ENCODE results near the gene INTS7. TPM values are rescaled to one million over a fixed set of nuclear protein-coding genes. Genes with fewer than 3 reads are reported as not detected.
"Not testable (repeated sequence)": the region's sequence is repeated elsewhere in the genome, so short reads cannot be mapped to it uniquely, and the experiment has no call there.

The INTS7 gene
- total RNA-seq, 1 experiment from 2014 or later, result 15.3 TPM

DNA sequence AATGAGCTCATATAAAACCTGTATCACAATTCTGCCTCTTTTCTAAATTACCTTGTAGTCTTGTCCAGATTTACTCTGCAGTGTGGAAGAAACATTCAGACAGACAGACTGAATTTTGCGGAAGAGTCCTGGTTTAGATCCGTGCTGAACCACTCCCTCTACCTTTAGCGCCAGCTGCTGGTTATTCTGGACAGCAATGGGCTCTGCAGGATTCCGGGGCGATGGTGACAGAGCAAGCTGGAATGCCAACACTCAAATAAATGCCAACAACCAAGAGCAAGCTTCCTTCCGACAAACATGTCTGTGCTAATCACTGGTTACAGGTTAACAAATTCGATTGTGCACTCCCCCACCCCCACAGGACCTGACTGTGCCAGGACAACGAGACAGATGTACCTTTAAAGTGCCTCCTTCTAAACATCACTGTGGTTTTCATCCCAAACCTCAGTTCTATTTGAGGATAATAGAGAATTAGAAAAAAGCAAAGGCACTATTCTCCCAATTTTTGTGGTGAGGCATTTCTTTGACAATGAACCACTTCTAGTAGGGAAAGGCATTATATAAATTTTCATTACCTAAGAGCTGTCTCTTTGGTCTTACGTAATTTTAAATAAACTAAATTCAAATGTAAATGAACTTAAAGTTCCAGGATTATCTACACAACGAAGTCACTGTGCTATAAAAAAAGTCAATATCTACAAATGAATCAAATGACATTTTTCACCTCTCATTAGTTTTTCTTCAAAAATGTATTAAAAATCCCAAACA, 90.4 kb downstream of the INTS7 start:
- in situ Hi-C loops (cut with HindIII; ENCODE audit: low sequenced_read_pairs), result no loop called here

GRCh38 chr1:211942583-211942982, 92.8 kb downstream of the INTS7 start:
- in situ Hi-C loops (cut with HindIII; ENCODE audit: low sequenced_read_pairs), result no loop called here
- DNase-seq (ENCODE audit: low spot score), result no peak

More for the DNA sequence above, 90.4 kb downstream of the INTS7 start:
- peak; percentile 74 for DNase-seq (ENCODE audit: low spot score)

DNA sequence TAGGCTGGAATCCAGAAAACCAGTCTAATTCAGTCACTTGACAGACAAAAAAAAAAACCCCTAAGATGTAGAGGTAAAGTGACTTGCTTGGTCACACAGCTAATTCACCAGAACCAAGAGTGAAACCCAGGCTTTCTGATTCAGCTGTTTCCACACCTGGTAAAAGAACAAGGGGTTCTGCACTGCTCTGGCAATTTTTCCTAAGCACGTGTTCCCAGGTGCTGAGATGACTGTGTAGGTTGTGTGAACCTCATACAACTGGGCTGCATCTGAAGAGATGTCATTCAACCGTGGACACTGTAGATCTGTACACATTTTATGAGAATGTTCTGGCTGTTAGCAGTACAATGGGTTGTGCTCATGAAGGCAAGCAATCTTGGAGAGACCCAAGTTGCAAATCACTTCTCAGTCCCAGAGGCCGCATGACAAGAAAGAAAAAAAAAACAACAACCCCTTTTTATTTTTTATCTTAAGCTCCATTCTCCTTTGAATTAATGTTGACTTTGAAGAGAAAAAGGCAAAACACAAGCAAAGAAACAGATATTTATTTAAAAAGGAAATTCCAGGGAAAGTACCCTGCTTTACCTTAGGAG, 95.4 kb downstream of the INTS7 start:
- no peak for DNase-seq (ENCODE audit: low spot score)
- in situ Hi-C loops (cut with HindIII; ENCODE audit: low sequenced_read_pairs), result no loop called here

DNA sequence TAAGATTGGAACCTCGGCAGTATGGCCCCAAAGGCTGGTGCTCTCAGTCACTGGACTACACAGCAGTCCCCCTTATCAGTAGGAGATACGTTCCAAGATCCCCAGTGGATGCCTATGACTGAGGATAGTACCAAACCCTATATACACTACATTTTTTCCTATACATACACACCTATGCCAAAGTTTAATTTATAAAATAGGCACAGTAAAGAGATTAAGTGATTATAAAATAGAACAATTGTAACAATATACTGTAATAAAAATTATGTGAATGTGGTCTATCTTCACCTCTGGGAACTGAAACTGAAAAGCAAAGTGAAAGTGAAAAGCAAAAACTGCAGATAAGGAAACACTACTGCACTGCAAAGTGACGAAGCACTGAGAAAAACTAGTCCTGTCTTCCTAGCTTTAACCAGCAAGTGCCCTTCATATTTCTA, 96.8 kb downstream of the INTS7 start:
- DNase-seq (ENCODE audit: low spot score), result no peak
- in situ Hi-C loops (cut with HindIII; ENCODE audit: low sequenced_read_pairs), result no loop called here

DNA sequence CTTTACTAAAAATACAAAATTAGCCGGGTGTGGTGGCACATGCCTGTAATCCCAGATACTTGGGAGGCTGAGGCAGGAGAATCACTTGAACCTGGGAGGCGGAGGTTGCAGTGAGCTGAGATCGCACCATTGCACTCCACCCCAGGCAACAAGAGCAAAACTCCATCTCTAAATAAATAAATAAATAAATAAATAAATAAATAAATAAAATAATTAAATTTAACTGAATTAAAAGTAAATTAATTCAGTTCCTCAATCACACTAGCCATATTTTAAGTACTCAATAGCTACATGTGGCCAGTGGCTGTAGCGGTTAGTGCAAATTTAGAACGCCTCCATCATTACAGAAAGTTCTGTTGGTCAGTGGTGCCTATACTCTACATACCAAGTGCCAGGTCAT, 97.9 kb downstream of the INTS7 start:
- in situ Hi-C loops (cut with HindIII; ENCODE audit: low sequenced_read_pairs); DNase-seq (ENCODE audit: low spot score): not testable (repeated sequence)

- no peak for DNase-seq (ENCODE audit: low spot score)
- in situ Hi-C loops (cut with HindIII; ENCODE audit: low sequenced_read_pairs), result no loop called here
Measured at GRCh38 chr1:211935448-211935970, 99.8 kb downstream of the INTS7 start.

- in situ Hi-C loops (cut with HindIII; ENCODE audit: low sequenced_read_pairs), result no loop called here
- DNase-seq (ENCODE audit: low spot score), result no peak
Measured at GRCh38 chr1:211933946-211934714, 101.2 kb downstream of the INTS7 start.

- no peak for DNase-seq (ENCODE audit: low spot score)
- in situ Hi-C loops (cut with HindIII; ENCODE audit: low sequenced_read_pairs), result no loop called here
Measured at GRCh38 chr1:211932933-211933254, 102.5 kb downstream of the INTS7 start.

DNA sequence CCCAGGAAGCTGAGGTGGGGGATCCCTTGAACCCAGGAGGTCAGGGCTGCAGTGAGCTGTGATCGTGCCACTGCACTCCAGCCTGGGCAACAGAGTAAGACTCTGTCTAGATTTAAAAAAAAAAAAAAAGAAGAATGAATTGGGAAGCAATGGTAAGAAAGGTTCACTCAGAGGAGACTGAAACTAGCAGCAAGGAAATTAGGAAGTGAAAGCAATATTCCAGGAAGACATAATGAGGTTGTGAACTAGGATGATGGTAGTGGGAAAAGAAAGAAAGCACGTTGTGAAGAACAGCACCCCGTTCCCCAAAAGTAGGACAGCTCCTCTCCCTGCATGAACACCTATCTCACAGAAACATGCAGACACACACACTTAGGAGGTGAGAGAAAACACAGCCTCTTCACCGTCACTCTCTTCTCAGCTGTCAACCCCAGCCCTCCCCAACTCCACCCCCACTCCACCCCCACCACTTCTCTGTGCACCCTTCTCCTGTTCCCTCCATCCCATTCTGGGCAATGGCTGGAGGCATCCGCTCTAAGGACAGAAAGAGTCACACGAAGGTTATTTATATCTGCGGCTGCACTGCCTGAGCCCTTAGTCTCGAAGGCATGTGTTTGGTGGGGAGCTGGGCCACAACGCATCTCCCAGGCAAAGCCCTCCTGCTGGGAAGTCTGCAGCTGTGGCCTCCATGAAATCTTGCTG, 103.0 kb downstream of the INTS7 start:
- no peak for DNase-seq (ENCODE audit: low spot score)
- in situ Hi-C loops (cut with HindIII; ENCODE audit: low sequenced_read_pairs), result no loop called here

DNA sequence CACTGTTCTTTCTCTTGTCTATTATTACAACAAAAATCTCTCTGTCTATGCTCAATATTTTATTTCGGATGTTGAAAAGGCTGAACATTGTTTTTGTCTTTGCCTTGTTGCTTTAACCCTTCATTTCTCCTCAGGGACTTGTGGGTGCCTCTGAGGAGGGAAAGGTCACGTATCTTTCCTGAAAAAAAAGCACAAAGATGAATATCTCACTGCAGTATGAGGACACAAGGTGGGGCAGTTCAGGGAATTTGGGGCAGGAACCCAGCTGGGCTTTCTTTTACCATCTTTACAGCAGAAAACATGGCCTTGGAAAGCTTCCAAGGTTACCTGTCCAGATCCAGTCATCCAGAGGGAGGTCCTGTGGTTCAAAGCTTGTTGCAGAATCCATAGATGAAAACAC, 105.7 kb downstream of the INTS7 start:
- in situ Hi-C loops (cut with HindIII; ENCODE audit: low sequenced_read_pairs), result no loop called here
- DNase-seq (ENCODE audit: low spot score), result no peak

GRCh38 chr1:211928993-211929637, 106.2 kb downstream of the INTS7 start:
- in situ Hi-C loops (cut with HindIII; ENCODE audit: low sequenced_read_pairs), result no loop called here
- DNase-seq (ENCODE audit: low spot score), result no peak

GRCh38 chr1:211928290-211928801, 107.0 kb downstream of the INTS7 start:
- in situ Hi-C loops (cut with HindIII; ENCODE audit: low sequenced_read_pairs), result no loop called here
- peak; percentile 10 for DNase-seq (ENCODE audit: low spot score)

DNA sequence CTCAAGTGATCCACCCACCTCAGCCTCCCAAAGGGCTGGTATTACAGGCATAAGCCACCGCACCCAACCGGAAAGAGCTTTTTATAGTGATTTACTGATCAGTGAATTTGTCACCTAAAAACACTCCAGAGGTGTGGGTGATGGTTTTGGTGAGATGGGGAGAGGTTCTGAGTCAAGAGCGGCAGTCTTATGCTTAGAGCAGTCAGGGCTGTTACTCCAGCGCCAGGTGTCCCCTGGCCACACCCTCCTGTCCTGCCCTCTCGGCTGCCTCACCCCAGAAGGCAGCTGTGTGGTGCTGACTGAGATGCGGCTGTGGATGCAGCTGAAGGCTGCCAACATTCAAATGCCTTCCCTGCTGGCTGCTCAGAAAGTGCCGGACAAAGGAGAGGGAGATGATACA, 110.3 kb downstream of the INTS7 start:
- no peak for DNase-seq (ENCODE audit: low spot score)

GRCh38 chr1:211924256-211924655, 111.1 kb downstream of the INTS7 start:
- DNase-seq (ENCODE audit: low spot score), result no peak
- in situ Hi-C loops (cut with HindIII; ENCODE audit: low sequenced_read_pairs), result no loop called here

More for the DNA sequence above, 110.3 kb downstream of the INTS7 start:
- in situ Hi-C loops (cut with HindIII; ENCODE audit: low sequenced_read_pairs), result no loop called here

- DNase-seq (ENCODE audit: low spot score), result no peak
- in situ Hi-C loops (cut with HindIII; ENCODE audit: low sequenced_read_pairs), result no loop called here
Measured at GRCh38 chr1:211923095-211923494, 112.3 kb downstream of the INTS7 start.

GRCh38 chr1:211921579-211922095, 113.7 kb downstream of the INTS7 start:
- in situ Hi-C loops (cut with HindIII; ENCODE audit: low sequenced_read_pairs), result no loop called here
- no peak for DNase-seq (ENCODE audit: low spot score)

DNA sequence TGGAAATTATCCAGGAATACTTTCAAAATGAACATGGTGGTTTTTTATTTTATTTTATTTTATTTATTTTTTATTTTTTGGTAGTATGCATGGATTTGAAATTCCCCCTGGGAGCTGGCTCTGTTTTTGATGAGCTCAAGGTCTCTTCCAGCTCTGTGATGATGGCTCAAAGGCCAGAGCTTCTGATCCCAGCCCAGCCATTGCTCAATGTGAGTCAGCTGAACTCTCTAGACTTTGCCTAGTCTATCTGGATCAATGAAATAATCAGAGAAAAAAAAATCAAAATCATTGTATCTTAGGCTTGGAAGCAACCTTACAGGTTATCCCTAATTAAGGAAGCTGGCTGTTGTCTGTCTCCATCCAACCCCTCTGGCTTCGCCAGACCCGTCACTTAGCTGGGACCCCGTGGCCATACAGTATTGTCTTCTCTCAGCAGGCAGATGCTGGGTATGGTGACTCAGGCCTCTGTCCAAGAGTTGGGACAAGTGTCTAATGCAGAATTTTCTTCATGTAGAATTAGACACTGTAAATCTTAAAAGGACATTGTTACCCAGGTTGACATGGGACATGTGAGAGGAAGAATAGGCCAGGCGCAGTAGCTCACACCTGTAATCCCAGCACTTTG, 114.6 kb downstream of the INTS7 start:
- in situ Hi-C loops (cut with HindIII; ENCODE audit: low sequenced_read_pairs), result no loop called here
- no peak for DNase-seq (ENCODE audit: low spot score)

DNA sequence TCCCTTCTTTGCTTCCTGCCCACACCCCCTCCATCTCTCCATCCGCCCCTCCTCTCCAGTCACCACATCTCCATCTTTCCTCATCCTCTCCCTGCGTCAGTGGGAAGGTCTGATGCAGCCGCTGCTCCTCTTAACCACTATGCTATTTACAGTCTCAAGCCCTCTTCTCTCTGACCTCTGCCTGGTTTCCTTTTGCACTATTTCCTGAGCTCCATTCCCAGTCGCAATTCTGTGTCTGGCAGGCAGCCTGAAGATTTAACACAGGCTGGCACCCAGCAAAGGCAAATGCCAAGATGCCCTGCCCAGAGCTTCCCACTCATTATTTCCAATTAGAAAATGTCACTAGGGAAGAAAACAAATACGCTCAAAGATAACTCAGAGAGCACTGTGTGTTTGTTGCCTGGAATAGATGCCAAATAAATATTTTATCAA, 115.2 kb downstream of the INTS7 start:
- in situ Hi-C loops (cut with HindIII; ENCODE audit: low sequenced_read_pairs), result no loop called here

More for the DNA sequence above, 115.2 kb downstream of the INTS7 start:
- peak; percentile 56 for DNase-seq (ENCODE audit: low spot score)
